Endometrial microvascular endothelial cells (primary cell): Measurements from ENCODE around the gene CCDC141. TPM values are rescaled to one million over a fixed set of nuclear protein-coding genes. Genes with fewer than 3 reads are reported as not detected.

Experiments
- in situ Hi-C: cut with HindIII; loops from 2 replicates; pipeline ENCODE4 v1.10.0; 2017; ENCODE audit warnings: low sequenced_read_pairs, low pct_unique_long_range_greater_than_20kb; ENCODE audit errors: inconsistent ontology term
- total RNA-seq: library from RNA; depleted of rRNA; stranded (reverse); fragments of >200 nt; gene quantifications from one replicate; pipeline ENCODE4 v1.2.3, GENCODE V29; 2015; ENCODE audit errors: inconsistent ontology term

CCDC141 gene
- total RNA-seq, 1 donor from 2014 or later: not detected

DNA sequence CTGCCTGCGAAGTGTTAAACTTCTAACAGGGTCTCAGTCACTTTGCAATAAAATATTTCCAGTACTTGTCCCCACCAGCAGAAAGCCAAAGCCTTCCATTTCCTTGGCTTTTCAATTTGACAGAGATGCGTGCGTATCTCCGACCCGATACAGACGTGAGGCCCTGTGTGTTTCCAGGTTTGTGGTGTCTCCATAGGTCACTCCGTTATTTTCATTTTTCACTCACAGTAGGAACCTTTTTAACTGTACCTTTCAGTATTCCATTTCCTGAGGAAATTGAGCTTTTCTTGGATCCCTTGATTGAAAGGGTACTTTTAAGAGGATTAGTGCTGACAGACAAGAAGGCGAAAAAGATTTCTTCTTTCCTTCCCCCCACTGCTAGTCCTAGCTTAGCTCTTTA, 126.4 kb downstream of the CCDC141 start:
- in situ Hi-C loops: loop anchor here (25.0 kb wide), 1 partner anchor 111 kb away; the partner anchor contains the start of gene TTN

DNA sequence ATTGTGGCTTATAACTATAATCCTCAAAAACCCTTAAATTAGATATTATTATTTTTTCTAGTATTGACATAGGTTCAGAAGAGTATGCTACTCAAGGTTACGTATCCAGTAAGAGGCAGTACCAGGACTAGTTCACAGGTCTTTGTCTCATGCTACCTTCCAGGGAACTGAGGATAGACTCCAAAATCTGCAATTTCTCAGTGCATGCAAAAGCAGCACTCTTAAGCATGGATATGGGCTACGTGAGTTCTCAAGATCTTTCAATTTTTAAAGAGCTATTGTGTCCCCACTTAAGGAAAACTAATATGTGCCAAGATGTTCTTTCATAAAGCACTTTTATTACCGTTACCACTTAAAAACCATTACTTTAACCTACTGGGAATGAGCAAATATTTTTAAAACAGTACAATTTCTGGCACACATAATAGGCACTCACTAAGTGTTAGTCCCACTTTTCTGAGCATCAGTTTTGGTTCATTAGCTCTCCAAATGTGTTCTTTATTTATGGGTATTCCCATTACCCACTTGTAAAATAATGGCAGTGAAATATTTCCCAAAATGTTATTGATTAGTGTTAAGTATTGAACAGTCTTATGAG, 128.9 kb downstream of the CCDC141 start:
- in situ Hi-C loops: loop anchor here (25.0 kb wide), 1 partner anchor 109 kb away; the partner anchor contains the start of gene TTN

DNA sequence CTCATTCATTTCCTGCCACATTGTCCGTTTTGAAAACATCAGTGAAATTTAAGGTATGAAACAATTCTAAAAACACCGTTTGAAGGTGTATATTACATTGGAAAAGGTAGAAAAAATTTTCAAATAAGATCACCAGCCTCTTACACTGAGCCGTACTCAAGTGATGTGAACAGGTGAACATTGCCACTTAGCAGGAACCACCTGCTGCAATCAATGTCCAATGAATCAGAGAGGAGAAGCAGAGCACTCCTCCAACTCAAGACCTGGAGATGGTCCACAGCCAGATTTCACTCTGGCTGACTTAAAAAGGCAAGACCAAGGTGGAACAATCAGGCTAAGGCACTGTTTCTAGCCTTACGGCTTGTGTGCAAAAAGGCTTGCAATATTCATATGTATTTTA, 132.4 kb downstream of the CCDC141 start:
- in situ Hi-C loops: loop anchor here (25.0 kb wide), 1 partner anchor 105 kb away; the partner anchor contains the start of gene TTN

DNA sequence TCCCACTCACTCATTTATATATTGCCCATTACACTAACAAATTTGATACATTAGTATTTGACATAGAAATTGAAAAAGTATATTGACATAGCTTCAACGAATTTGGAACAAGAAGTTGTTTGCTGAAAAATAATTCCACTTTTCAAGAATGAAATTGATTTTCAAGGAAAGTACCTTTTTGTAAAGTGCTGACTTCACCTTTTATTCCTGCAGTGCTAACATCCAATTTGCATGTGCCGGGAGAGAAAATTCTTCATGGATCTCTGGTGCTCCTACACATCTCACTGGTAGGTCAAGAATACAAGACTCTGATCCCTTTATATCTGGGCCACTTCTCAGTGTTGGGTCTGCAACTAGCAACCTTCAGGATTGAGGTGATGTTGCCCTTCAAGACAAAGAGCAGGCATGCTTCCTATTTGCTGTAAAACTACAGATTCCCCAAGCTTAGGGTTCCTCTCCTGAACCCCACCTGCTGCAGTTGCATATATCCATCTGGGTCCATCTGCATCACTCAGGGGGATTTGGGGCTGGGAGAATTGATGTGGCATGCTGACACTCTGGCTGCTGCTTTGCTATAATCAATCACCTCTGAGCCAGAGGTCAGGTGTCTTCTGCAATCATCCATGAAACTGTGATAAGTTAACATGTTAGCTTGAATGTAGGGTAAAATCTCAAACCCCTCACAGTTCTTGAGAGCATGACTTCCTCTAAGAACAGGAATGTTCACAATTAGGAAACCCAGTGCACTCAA, 134.3 kb downstream of the CCDC141 start:
- in situ Hi-C loops: loop anchor here (25.0 kb wide), 1 partner anchor 103 kb away; the partner anchor contains the start of gene TTN

GRCh38 chr2:178914259-178914849, 135.6 kb downstream of the CCDC141 start:
- in situ Hi-C loops: loop anchor here (25.0 kb wide), 1 partner anchor 102 kb away; the partner anchor contains the start of gene TTN

GRCh38 chr2:178913049-178913441, 136.9 kb downstream of the CCDC141 start:
- in situ Hi-C loops: loop anchor here (25.0 kb wide), 1 partner anchor 101 kb away; the partner anchor contains the start of gene TTN

DNA sequence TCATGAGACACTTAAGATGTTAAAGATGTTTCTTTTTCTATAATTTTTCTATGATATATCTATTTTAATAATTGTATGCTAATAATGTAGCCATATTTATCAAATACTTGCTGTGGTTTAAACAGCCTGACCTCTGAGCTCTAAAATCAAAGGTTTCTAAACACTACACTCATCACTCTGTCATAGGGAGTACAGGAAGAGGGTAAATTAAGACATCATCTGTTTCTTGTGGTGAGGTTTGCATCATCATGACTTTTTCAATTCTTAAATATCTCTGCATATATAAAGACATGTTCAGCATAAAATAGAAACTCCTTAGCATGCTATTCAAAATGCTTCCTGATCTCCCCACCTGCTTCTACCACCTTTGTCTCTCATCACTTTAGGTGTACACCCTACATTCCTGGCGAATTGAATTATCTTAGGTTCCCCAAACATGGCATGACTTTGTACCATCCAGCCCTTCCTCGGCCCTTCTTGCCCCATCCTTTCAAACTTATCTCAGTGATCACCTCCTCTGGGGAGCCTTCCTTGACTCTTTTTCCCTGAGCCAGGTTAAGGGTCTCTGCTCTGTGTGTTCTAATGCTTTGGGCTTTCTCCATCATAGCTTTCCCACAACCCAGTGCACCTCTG, 137.4 kb downstream of the CCDC141 start:
- in situ Hi-C loops: loop anchor here (25.0 kb wide), 1 partner anchor 100 kb away; the partner anchor contains the start of gene TTN

DNA sequence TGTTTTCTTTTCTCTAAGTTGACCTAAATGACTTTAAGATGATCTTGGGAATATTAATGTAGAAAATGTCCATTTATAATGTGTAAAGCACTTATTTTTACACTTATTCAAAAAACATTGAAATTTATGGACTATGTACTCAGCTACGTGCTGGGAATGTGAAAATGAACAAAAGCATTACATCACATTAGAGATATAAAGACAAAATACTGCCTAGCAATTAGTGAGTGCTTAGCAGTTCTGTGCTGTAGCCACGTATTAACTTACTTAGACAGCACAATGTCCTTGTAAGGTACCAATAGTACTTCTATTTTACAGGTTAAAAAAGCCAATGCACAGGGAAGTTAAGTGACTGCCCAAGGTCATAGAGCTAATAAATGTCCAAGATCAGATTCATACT, 138.9 kb downstream of the CCDC141 start:
- in situ Hi-C loops: loop anchor here (25.0 kb wide), 1 partner anchor 99 kb away; the partner anchor contains the start of gene TTN

DNA sequence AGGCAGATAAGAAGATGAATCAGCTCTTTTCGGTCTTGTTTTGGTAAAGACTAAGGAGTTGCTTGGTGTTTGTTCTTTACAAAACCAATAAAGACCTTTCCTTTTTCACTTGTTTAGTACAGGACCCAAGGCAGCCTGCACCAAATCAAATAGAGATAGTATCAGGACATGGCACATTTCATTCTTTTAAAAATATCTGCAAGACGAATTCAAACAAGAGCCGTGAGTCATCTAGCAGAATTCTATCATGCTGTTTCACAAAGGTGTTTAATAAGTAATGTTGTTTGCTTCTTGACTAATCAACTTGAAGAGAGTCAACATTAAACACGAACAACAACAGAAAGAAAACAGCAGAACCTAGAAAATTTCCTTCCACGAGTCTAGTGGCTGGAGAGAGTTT, 139.9 kb downstream of the CCDC141 start:
- in situ Hi-C loops: loop anchor here (25.0 kb wide), 1 partner anchor 98 kb away; the partner anchor contains the start of gene TTN

GRCh38 chr2:178909507-178909906, 140.4 kb downstream of the CCDC141 start:
- in situ Hi-C loops: loop anchor here (25.0 kb wide), 1 partner anchor 97 kb away; the partner anchor contains the start of gene TTN

DNA sequence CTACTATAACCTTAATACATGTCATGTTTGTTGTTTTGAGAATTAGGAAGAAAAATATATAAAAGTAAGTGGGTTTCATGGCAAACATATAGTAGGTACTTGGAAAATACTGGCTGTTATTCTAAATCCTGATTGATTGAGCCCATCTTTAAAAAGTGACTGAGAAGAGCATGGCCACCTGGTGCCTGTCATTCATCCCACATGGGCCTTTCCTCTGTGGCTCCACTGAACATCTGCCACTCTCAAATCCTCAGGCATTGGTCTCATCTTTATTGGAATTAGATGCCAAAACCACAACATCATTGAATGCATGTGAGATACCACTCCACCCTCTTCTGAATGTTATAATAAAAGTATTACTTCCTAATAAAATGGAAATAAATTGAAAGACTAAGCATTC, 141.1 kb downstream of the CCDC141 start:
- in situ Hi-C loops: loop anchor here (25.0 kb wide), 1 partner anchor 97 kb away; the partner anchor contains the start of gene TTN

DNA sequence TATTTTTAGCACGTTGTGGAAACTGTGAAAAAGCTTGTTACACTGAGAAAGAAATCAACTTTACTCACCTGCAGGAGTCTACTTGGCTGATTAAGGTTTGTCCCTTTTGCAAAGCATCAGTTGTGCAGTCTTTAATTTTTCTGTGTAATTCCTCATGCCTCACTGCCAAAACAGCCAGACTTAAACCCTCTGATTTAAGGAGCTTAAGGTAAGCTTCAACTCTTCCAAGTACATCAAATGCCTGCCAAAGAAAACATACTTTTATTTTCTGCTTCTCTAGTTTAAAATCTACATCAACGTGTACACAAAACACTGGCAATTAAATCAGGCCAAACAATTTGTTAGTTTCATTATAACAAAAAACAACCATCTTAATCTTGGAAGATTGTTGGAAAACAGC, 144.7 kb downstream of the CCDC141 start:
- in situ Hi-C loops: loop anchor here (25.0 kb wide), 1 partner anchor 93 kb away; the partner anchor contains the start of gene TTN

- in situ Hi-C loops: loop anchor here (25.0 kb wide), 1 partner anchor 87 kb away; the partner anchor contains the start of gene TTN
Observed at GRCh38 chr2:178899656-178900055, 150.3 kb downstream of the CCDC141 start.

DNA sequence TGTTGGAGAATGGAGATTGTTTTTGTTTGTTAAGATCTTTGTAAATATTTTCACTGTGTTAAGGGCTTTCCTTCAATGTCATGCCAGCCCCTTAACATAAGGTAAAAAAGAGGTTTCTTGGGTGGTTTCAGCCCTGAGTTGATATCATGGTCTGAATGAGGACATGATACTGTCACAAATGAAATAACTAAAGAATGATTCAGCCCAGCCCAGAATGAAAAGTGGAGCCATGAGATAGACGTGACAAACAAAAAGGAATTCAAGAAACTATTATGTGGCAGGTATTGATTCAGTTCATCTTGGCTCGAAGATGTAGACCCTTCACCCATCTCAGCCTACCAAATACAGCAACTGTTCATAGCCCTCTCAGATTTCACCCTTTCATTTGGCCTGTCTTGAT, 154.1 kb downstream of the CCDC141 start:
- in situ Hi-C loops: no loop called here

GRCh38 chr2:178895171-178895570, 154.8 kb downstream of the CCDC141 start:
- in situ Hi-C loops: no loop called here

- in situ Hi-C loops: no loop called here
Observed at GRCh38 chr2:178892751-178893625, 156.9 kb downstream of the CCDC141 start.

DNA sequence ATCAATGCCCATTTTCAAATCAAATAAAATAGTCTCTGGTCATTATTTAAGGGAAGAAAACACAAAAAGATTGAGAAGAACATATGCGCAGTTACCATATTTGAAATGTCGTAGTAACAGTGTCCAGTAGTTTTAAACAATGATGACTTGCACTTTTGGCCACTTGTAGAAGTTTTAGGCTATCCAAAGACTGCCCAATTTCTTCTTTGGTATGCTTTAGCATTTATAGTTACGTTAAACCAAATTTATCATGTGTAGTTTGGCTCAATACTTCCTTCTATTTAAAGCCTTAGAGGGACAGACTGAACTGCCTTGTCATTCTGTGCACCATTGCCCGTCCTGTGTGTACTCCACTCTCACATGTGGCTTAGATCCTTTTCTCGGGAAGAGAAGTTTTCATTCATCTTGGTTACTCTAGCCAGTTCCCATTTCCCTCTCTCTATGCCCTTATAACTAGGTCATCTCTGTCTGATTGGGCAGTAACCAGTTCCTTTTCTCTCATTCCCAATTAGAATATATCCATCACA, 157.9 kb downstream of the CCDC141 start:
- in situ Hi-C loops: no loop called here
